Activated CD4-positive, alpha-beta T cell treated with anti-CD3 and anti-CD28 coated beads for 48 hours (primary cell): ENCODE data around the gene PLPP1.

Experiments used
- DNase-seq: peaks from one replicate; pipeline ENCODE4 v3.0.0-alpha.2; 2020

PLPP1 gene

DNA sequence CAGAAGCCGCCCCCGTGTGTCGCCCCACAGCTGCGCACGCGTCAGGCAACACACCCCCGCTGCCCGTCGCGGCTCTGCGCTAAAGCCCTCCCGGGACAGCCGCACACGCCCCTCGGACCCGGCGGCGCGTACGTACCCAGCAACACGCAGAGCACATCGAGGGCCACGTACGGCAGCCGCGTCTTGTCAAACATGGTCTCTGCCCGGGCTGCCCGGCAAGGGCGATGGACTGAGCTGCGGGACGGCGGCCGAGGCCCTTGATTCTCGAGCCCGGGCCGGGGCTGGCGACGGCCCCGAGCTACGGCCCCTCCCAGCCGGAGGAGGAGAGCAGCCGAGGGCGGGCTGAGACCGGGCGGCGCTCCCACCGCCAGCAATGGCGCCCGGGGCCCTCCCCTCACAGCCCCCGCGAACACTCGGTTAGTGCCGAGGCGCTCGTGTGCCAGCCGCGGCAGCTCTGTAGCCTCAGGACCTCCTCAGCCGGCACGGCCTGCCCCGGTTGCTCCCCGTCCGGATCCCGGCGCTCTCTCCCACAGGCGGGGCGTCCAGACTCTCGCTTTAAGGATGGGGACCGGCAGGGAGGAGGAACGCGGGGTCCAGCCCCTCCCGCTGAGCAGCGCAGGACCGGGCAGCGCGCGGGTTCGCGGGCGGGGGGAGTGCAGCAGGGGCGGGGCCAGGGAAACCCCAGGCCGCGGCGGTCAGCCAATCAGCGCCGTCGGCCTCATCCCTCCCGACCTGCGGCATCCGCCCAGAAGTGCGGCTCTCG is at the start of gene PLPP1:
Gene PLPP1 (minus strand): TSS at position 529 of the 763 bp plus-strand sequence. CDS start 335 bp downstream, at position 194.
- DNase-seq, result peak; percentile 83

DNA sequence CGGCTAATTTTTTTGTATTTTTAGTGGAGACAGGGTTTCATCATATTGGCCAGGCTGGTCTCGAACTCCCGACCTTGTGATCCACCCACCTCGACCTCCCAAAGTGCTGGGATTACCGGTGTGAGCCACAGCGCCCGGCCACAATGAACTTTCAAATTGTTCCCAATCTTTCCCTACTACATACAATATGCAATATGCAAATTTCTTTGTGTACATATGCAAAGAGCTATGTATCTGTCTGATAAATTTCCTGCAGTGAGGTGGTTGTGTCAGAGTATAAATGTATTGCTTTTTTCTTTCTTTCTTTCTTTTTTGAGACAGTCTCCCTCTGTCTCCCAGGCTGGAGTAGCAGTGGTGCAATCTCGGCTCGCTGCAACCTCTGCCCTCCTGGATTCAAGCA is 48.8 kb upstream of the PLPP1 start:
- DNase-seq, result no peak

- DNase-seq, result peak; percentile 12
These were observed 47.5 kb upstream of the PLPP1 start for GRCh38 chr5:55582256-55582655.

DNA sequence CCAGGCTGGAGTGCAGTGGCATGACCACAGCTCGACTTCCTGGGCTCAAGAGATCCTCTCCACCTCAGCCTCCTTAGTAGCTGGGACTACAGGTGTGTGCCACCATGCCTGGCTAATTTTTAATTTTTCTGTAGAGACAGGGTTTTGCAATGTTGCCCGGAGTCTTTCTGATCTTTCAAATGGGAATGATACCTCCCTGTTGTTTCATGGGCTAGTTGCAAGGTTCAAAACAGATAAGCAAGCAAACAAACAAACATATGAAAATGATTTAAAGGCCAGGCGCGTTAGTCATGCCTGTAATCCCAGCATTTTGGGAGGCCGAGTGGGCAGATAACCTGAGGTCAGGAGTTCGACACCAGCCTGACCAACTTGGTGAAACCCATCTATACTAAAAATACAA is 45.3 kb upstream of the PLPP1 start:
- DNase-seq, result no peak

GRCh38 chr5:55578771-55579170 is 44.0 kb upstream of the PLPP1 start:
- DNase-seq, result no peak

DNA sequence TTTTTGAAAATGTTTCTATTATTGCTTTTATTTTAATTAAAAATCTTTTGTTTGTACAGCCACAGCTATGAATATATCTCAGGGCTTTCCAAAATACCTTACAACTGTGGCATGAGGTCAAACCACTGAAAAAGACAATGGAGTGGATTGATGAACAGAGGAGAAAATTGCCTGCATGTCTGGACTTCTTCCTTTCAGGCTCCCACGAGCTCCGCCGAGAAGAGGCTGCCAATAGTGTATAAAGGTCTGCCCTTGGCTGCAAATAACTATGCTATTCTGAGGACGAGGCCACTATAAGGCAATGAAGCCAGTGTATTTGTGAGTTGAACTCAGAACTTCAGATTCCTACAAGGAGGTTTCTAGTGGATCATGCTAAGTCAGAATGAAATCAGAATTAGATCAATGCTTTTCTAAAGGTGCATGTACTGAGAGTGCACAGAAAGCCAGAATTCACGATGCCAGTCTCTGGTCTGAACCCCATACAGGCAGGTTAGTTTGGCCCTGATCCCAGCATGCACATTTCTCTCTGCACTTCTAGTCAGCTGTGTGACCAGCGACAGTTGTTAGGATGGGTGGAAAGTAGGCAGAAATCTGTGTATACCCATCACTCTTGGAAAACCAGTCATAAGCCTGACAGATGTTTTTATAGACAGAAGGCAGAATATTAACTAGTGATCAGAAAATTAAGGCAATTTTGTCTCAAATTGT is 42.7 kb upstream of the PLPP1 start:
- no peak for DNase-seq

- no peak for DNase-seq
These were observed 41.9 kb upstream of the PLPP1 start for GRCh38 chr5:55576661-55577060.

DNA sequence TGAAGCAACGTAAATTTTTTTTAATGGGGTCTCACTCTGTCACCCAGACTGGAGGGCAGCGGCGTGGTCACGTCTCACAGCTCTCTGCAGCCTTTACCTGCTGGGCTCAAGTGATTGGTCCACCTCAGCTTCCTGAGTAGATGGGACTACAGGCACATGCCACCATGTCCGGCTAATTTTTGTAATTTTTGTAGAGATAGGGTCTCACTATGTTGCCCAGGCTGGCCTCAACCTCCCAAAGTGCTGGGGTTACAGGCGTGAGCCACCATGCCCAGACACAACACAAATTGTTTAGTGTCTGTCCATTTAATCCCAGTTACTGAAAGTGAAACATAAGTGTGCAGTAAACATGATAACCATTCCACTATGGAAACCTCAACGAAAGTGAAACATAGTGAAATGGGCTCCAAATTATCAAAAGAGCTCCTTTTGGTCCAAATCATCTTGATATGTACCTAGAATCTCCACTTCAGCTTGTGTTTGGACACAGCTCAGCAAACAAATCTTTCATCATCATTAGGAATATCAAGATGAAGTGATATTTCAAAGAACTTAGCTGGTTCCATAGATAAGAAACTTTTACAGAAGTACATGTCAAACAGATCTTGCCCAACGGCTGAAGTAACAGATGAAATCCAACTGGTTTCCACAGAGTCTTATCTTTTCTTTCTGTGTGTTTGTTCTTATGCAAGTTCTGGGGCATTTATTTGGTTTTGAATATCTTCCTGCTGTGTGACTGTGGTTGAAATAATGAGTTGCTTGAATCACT is 41.2 kb upstream of the PLPP1 start:
- no peak for DNase-seq

DNA sequence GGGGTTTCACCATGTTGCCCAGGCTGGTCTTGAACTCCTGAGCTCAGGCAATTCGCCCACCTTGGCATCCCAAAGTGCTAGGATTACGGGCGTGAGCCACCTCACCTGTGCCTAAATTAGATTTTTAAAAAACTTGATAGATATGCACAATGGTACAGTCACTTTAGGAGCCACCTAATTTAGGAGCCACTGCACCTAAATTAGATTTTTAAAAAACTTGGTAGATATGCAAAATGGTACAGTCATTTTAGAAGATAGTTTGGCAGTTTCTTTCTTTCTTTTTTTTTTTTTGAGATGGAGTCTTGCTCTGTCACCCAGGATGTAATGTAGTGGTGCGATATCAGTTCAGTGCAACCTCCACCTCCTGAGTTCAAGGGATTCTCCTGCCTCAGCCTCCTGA is 37.8 kb upstream of the PLPP1 start:
- DNase-seq, result no peak

GRCh38 chr5:55572020-55572419 is 37.3 kb upstream of the PLPP1 start:
- no peak for DNase-seq

GRCh38 chr5:55570570-55570969 is 35.8 kb upstream of the PLPP1 start:
- no peak for DNase-seq

DNA sequence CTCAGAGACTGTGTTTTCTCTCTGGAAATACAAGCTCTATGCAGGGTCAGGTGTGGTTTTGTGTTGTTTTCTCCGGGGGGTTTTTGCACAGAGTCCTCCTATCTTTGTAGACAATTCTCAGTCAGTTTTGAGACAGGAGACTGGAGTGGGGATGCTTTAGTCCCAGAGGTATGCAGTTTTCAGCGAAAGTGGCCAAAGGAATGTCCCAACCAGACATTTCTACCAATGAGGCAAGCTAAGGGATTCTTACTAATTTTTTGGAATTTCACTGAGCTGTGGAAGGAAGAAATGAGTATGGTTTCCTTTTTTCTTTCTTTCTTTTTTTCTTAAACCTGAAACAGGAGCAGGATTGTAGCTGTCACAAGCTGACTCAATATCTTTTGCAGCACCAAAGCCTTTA is 35.3 kb upstream of the PLPP1 start:
- no peak for DNase-seq

- no peak for DNase-seq
These were observed 34.7 kb upstream of the PLPP1 start for GRCh38 chr5:55569513-55569865.

DNA sequence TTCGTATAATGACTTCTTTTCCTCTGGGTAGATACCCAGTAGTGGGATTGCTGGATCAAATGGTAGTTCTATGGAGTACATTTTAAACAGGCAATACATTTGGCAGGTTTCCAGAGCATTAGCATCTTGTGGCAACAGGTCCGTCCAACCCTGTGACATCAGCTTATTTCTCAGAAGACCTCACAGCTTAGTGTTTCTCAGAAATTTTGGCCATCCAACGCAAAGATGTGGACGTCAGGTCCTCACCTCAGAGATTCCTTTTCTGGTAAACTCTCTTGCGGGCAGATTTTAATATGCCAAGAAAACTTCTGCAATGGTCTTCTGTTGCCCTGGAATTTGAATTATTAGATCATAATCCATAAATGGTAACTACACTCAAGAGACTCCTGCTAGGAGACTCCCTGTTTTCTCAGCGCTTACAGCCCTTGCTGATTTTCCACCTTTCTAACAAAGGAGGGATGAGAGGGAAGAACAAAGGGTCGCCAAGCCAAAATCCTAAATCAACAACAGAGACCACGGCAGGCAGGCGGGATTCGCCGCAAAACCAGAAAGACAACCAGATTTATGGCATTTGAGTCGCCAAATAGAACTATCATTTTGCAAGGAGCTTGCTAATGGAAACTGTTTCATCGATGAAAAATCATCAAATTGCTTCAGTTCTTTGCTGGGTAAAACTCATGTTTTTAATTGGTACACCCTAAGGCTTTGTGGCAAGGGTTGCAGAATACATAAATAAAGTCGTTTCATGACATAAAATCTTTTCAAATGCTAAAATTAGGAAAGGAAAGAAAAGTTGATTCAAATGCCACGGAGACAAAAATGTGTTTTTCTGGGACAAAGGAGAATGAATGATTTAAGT is 34.1 kb upstream of the PLPP1 start:
- no peak for DNase-seq

GRCh38 chr5:55564721-55565120 is 30.0 kb upstream of the PLPP1 start:
- no peak for DNase-seq

DNA sequence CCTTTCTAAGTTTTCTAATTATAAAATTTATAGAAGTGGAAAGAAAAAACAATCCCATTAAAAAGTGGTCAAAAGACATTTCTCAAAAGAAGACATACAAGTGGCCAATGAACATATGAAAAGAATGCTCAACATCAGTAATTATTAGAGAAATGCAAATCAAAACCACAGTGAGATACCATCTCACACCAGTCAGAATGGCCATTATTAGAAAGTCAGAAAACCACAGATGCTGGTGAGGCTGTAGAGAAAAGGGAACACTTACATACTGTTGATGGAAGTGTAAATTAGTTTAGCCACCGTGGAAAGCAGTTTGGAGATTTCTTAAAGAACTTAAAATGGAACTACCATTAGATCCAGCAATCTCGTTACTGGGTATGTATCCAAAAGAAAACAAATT is 23.7 kb upstream of the PLPP1 start:
- DNase-seq, result no peak

DNA sequence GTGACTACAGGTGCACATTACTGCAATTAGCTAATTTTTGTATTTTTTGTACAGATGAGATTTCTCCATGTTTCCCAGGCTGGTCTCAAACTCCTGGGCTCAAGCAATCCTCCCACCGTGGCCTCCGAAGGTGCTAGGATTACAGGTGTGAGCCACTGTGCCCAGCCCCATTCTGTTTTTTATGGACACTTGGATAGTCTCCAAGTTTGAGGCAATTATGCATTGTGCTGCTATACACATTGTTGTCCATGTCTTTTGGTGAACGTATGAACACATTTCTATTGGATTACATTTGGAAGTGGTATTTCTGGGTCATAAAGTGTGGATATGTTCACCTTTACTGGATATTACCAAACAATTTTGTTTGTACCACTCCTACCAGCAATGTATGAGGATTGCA is 22.4 kb upstream of the PLPP1 start:
- DNase-seq, result no peak

DNA sequence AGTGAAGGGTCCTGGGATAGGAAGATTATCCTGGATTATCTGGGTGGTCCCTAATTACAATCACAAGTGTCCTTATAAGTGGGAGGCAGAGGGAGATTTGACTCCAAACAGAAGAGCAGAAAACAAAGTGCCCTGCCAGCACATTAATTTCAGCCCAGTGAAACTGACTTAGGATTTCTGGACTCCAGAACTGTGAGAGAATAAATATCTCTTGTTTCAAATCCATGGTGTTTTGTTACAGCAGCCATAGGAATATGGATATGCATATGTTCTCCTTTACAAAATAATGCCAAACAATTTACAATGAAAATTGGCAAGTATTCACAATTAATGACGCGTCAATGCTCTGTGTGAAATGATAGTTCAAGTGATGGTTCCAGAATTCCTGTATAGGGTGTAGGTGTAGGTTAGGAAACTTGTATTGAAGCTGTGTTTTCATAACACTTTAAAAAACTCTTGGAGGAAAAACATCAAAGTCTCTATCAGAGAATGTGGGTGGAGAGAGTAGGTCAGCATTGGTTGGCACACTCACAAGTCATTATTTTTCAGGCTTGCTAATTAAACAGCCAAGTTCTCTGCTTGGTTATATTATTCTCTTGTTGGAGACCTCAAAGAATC is 19.9 kb upstream of the PLPP1 start:
- DNase-seq, result no peak

- no peak for DNase-seq
These were observed 17.1 kb upstream of the PLPP1 start for GRCh38 chr5:55551904-55552303.

DNA sequence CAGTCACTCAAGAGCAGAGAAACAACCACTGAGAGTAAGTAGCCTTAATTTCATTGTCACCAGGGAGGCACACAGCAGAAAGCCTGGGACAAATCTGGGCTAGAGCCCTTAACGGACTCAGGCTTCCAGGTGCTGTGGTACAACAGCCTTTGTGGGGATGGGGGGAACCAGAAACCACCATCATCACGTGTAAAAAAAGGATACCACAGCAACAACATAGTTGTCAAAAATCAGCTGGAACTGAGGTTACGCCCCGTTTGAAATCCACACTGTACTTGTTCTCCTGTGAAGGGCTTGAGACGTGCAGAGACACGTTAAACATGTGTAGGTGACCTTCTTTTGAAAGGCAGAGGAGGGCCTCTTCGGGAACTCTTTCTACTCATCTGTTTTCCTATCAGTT is 16.6 kb upstream of the PLPP1 start:
- DNase-seq, result no peak

- DNase-seq, result no peak
These were observed 13.0 kb upstream of the PLPP1 start for GRCh38 chr5:55547781-55548180.

DNA sequence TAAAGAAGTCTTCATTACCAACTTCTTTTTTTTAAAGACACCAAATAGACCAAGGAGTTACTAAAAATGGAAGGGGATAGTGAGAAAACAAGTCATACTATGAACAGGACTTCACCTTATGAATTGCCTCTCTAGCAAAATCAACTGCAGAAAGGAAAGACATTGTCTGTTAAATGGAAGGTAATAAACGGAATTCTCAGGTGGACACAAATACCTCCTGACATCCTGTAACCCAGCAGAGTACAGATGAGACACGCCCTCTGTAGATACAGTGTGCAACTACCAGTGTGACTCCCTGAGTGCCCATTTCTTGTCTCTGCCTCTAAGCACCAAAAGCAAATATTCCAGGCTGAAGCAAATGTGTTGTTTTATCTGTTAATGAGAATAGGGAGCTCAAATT is 12.2 kb upstream of the PLPP1 start:
- DNase-seq, result no peak

- DNase-seq, result no peak
These were observed 9.6 kb upstream of the PLPP1 start for GRCh38 chr5:55544341-55544740.
